Epidermal melanocyte (primary cell): Measurements from ENCODE around the gene POLR2F.

Experiments used
- DNase-seq: peaks from one replicate; pipeline ENCODE4 v3.0.0; 2011; ENCODE audit warnings: low spot score; ENCODE audit not compliant: insufficient read length

POLR2F gene

DNA sequence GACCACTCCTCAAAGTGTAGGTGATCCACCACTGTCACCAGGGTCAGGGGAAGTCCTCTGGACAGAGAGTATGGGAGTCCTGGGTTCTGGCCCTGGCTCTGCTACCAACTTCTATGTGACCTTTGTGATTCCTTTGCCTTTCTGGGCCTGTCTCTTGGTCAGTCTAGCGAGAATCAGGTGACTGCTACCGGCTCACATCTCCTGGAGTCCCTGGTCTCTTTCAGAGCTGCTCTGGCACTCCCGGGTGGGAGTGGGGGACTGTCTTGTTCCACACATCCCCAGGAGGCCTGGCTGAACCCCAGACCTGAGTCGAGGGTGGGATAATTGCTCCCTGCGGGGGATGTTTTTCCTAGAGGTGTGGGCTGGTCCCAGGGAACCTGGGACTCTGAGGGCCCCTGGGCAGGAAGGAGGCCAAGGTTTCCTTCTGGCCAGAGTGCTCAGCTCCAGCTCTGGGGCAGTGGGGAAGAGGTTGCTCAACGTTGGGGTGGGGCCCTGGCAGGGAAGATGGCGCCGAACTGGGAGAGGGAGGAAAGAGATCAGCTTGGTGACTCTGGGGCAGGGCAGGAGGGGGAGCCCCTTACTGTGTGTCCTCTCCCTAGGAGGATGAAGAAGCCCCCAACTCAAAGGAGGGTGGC is 28.8 kb downstream of the POLR2F start:
- no peak for DNase-seq

DNA sequence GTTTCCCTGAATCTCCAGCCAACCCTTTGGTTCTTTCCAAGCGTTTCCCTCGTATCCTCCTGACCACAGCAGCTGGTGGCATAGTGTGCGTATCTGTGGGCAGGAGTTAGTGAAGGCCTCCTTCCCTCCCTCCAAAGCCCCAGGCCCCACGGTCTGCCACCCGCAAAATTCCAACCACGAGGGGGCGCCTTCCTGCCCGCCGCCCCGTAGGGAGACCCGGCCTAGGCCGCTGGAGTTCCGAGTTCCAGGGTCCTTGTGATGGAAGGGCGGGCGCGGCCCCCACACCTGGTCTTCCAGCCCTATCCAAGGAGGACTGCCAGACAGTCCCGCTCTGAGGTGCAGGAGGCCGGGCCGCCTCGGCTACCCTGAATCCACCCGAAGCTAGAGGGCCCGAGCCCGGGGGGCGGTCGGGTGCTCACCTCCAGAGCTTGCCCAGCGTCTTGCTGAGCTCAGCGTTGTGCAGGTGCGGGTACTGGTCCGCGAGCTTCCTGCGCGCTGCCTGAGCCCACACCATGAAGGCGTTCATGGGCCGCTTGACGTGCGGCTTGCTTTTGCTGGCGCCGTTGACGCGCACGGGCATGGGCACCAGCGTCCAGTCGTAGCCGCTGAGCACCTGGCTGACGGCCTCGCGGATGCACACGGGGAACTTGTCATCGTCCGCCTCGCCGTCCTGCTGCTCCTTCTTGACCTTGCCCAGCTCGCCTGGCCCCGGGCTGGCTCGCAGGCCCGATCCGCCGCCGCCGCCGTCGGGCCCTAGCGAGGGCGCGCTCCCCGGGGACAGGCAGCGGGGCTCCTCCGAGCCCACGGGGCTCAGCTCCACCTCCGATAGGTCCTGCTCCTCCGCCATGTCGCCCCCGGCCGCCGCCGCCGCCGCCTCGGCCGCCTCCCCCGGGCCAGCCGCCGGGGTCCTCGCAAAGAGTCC is 29.7 kb downstream of the POLR2F start:
- DNase-seq, result no peak

- DNase-seq, result peak; percentile 71
Measured at GRCh38 chr22:37983860-37984791, 30.6 kb downstream of the POLR2F start, which contains the start of gene SOX10. Gene SOX10, minus strand, starts transcription at chr22:37984555. Its CDS starts 771 bp downstream, at chr22:37983784.

GRCh38 chr22:37985050-37985585 is 31.6 kb downstream of the POLR2F start:
- no peak for DNase-seq

- peak; percentile 78 for DNase-seq
Measured at GRCh38 chr22:37985751-37986281, 32.3 kb downstream of the POLR2F start.

- DNase-seq, result no peak
Measured at GRCh38 chr22:37986371-37986770, 32.9 kb downstream of the POLR2F start.

DNA sequence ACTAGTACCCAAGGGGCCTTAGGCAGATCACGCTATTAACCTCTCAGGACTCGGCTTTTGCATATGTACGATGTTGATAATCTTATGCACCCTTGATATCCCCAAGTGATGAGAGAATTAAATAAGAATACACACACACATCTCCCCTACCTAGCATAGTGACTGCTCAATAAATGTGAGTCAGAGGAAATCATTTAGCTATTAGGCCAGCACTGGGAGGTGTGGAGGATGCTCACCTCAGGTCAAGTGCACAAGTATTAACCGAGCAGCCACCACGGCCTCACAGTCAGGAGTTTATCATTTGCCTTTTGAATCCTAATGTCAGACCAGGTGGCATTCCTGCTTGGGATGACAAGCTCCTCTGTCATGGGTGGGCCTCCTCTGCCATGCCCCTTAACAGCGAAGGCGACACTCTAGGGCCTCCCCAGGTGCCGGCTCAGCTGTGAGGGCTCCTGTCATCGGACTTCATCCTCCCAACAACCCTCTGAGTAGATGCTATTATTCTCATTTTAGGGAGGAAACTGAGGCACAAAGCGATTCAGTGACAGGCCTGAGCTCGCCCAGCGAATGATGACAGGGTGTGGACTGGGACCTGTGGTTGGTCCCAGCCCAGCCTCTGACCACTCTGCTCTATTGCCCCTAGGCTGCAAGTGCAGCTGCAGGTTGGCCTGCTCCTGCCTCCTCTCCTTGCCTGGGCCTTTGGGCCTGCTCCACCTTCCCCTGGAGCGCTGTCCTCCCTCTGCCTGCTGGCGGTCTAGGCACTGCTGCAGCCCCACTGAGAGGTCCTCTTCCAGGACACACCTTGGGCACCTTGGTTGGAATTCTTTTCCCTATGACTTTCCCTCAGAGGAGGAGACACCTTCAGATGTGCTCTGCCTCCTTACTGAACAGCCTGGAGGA is 35.9 kb downstream of the POLR2F start:
- no peak for DNase-seq

GRCh38 chr22:37990301-37990700 is 36.8 kb downstream of the POLR2F start:
- DNase-seq, result no peak

DNA sequence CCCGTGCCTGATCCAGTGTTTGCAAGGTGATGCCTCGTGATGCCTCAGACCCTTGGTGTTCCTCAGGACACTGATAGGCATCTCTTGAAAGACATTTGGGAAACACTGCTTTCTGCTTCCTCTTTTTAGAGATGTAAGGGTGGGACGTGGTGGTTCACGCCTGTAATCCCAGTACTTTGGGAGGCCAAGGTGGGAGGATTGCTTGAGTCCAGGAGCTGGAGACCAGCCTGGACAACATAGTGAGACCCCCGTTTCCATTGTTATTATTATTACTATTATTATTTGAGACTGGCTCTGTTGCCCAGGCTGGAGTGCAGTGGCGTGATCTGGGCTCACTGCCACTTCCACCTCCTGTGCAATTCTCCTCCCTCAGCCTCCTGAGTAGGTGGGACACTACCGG is 37.4 kb downstream of the POLR2F start:
- DNase-seq, result no peak

- no peak for DNase-seq
Measured at GRCh38 chr22:37991731-37992442, 38.4 kb downstream of the POLR2F start.

DNA sequence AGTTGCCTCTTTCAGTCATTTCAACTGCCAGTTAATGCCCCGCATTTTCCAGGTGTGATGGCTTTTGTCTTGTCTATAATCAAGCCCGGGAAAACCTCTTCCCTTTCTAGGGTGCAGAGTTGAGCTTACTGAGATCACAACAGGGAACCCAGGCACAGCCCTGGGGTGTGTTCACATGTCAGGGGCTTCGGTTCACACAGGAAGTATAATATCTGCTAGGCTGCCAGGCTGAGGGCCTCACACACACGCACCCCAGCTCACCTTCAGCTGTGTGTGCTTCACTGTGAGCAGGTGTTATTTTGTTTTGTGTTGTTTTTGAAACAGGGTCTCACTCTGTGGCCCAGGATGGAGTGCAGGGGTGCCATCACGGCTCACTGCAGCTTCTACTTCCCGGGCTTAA is 40.5 kb downstream of the POLR2F start:
- no peak for DNase-seq

- DNase-seq, result no peak
Measured at GRCh38 chr22:37994982-37995381, 41.5 kb downstream of the POLR2F start.

- DNase-seq, result no peak
Measured at GRCh38 chr22:37995460-37995859, 42.0 kb downstream of the POLR2F start.

DNA sequence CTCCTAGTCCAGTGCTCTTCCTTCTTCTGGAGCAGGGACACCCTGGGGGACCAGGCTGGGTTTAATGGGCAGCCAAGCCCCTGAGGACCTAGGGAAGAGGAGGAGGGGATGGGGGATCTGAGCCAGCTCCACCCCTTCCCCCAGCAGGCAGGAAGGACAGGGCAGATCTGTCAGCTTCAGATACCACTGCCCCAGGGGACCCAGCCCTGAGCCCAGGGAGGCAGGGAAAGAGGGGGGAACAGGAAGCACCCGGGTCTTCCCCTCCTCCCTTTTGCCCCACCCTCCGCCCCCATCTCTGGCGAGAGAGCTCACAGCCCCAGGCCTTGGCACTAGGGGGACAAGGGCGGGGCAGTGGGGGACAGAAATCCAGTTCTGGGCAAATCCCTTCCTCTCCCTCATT is 42.6 kb downstream of the POLR2F start:
- DNase-seq, result no peak

DNA sequence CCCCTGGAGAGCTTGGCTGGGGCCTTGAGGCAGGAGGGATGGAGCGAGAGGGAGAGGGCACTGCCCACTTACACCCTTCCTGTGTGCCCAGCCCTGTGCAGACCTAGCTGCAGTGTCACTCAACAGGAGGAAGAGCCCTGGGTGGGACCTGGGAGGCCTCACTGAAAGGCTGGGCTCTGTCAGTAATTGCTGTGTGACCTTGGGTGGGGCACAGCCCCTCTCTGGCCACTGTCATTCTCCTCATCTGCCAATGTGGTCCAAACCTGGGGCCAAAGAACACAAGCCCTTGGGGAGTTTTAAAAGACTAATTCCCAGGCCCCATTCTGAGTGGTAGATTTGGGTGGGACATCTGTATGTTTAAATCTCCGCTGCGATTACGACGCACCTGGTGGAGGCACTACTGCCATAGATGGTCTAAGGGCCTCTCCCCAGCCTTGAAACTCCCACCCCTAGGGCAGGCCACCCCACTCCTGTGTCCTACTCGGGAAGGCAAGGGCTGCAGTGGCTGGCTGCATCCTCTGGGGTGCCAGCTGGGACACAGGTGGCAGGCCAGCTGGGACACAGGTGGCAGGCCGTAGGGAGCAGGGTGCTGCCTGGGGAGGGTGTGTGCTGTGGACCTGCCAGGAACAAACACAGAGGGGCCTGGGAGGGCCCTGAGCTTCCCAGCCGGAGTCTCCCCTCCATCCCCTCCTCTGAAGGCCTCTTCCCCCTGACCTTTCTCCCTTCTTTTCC is 43.2 kb downstream of the POLR2F start:
- no peak for DNase-seq

DNA sequence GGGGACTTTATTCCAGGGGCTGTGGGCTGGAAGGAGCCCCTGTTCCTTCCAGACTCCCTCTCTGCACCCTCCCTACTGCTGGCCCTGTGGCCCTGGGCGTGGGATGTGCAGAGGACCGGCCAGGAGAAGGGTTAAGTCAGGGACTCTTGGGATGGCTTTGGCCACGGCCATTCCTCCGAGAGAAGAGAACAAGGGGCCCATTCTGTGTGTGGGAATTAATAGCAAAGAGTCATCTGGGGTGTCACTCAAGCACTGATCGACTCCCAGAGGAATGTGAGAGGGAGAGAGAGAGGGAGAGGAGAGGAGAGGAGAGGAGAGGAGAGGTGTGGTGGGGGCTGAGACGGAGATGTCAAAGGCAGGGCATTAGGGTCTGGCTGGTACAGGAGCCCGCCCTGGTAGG is 45.0 kb downstream of the POLR2F start:
- DNase-seq, result no peak

- no peak for DNase-seq
Measured at GRCh38 chr22:37999236-37999635, 45.7 kb downstream of the POLR2F start.

GRCh38 chr22:37999640-38000272 is 46.3 kb downstream of the POLR2F start:
- DNase-seq, result no peak
